GM12872 (cell line): ENCODE results near the gene BDH1.

Experiments
- TF ChIP-seq, protein P1 (sequence below): IDR thresholded peaks from 3 replicates; pipeline ENCODE4 v1.5.1; 2011; ENCODE audit warnings: low read depth, mild to moderate bottlenecking, low read length, moderate library complexity; ENCODE audit not compliant: insufficient read depth

BDH1 gene

DNA sequence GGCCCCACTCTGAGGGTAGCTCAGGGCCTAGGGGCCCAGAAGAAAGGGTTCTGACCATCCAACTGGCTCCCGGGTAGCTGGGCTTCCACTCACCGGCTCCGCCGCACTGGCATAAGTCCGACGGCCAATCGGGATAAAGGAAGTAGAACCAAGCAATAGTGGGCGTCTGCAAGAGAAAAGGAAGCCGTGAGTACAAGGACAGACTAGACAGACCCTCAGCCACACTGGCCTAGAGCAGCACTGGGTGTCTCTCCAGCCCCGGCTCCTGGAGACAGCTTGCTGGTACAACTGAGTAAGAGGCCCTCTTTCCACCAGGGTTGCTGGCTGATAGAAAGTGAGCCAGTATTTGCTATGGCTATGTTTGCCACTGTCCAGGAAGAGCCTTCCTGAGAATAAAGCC, 22.4 kb downstream of the BDH1 start:
- TF ChIP-seq, protein P1, sequence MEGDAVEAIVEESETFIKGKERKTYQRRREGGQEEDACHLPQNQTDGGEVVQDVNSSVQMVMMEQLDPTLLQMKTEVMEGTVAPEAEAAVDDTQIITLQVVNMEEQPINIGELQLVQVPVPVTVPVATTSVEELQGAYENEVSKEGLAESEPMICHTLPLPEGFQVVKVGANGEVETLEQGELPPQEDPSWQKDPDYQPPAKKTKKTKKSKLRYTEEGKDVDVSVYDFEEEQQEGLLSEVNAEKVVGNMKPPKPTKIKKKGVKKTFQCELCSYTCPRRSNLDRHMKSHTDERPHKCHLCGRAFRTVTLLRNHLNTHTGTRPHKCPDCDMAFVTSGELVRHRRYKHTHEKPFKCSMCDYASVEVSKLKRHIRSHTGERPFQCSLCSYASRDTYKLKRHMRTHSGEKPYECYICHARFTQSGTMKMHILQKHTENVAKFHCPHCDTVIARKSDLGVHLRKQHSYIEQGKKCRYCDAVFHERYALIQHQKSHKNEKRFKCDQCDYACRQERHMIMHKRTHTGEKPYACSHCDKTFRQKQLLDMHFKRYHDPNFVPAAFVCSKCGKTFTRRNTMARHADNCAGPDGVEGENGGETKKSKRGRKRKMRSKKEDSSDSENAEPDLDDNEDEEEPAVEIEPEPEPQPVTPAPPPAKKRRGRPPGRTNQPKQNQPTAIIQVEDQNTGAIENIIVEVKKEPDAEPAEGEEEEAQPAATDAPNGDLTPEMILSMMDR, result no peak

- TF ChIP-seq, protein P1, result no peak
These were observed 23.4 kb downstream of the BDH1 start for GRCh38 chr3:197532388-197532787.

DNA sequence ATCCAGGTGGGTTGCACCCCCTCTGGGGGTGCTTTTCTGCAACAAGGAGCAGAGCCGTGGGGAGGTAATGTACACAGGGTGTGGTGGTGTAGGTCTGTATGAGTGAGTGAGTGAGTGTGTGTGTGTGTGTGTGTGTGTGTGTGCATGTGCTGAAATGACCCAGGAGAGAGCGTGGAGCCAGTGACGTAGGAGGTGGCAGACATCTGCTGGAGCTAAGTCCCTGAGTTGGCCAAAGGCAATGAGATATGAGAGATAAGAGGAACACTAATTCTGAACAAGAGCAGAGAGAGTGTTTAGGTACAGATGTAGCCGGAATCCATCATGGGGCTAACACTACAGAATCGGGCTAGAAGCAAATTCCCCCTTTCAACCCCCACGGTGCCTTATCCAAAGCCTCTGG, 27.6 kb downstream of the BDH1 start:
- TF ChIP-seq, protein P1, result no peak

DNA sequence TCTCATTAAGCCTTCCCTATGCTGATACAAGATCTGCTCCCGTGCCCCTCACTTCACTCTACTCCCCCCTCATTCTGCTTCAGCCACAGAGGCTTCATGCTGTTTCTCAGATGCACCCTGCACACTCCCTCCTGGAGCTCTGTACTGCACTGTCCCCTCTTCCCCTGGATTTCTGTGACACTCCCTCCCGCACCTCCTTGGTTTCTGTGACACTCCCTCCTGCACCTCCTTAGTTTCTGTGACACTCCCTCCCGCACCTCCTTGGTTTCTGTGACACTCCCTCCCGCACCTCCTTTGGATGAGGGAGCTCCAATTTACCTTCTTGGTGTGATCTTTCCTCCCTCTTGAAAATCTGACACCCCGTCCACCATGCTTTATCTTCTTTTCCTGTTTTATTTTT, 28.2 kb downstream of the BDH1 start:
- TF ChIP-seq, protein P1, result no peak

- TF ChIP-seq, protein P1, result no peak
These were observed 30.1 kb downstream of the BDH1 start for GRCh38 chr3:197525706-197526105.

DNA sequence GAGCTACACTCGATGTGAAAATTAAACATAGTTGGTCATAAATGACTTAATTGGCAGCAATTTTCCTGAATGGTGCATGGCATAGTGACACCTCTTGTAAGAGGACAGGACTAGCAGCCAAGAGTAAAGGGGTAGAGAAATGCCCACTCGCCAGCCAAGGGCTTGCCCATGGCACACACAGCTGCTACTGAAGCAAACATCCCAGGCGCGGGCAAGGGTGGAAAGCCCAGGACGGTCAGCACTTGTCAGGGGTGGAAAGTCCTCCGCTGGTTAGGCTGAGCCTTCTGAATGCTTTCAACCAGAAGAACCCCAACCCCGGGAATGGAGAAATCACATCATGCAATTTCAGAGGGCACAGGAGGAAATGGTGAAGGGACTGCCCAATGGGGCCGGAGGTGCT, 31.6 kb downstream of the BDH1 start:
- TF ChIP-seq, protein P1, result no peak

DNA sequence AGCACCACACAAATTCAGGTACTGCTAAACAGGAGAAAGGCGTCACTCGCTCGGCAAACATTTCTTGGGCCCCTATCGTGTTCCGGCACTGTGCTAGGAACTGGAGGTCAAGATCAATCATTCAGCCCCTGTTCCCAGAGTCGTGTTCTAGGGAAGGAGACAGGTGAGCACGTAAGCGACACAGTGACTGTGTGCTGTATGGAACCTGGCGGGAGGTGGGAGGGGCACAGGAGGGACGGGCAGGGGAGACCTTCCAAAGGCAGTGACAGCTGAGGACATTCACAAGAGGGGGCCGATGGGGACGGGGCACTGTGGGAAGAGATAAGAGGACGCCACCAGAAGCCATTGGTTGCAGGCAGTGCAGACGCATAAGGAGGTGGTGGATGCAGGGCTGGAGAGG, 32.2 kb downstream of the BDH1 start:
- TF ChIP-seq, protein P1, result no peak
